ENCODE results near the gene FEV.

The FEV gene

DNA sequence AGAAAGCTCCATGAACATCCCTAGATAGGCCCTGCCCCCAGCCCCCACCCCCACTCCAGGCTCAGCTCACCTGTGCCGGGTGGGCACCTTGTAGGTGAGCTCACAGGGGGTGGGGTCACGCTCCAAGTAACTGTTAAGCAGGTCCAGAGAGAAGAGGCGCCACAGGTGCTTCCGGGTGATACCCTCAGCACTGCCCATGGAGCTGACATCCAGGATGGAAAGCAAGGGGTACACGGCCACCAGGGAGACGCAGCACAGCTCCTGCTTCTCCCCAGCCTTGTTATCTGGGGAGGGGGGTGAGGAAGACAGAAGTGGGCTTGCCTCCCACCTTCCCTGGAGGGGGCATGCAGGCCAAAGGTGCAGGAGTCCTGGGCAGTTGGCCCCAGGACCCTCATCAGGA is 34.5 kb upstream of the FEV start:
- TF ChIP-seq, protein P1, sequence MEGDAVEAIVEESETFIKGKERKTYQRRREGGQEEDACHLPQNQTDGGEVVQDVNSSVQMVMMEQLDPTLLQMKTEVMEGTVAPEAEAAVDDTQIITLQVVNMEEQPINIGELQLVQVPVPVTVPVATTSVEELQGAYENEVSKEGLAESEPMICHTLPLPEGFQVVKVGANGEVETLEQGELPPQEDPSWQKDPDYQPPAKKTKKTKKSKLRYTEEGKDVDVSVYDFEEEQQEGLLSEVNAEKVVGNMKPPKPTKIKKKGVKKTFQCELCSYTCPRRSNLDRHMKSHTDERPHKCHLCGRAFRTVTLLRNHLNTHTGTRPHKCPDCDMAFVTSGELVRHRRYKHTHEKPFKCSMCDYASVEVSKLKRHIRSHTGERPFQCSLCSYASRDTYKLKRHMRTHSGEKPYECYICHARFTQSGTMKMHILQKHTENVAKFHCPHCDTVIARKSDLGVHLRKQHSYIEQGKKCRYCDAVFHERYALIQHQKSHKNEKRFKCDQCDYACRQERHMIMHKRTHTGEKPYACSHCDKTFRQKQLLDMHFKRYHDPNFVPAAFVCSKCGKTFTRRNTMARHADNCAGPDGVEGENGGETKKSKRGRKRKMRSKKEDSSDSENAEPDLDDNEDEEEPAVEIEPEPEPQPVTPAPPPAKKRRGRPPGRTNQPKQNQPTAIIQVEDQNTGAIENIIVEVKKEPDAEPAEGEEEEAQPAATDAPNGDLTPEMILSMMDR (IDR thresholded peaks at IDR 0.05), result no peak
- Mint-ChIP-seq H3K4me1 (no peaks in the 10 kb centered on the region), H3K36me3 (ENCODE audit: low read depth) (no peaks in the 10 kb centered on the region), H3K9me3 (no peaks in the 10 kb centered on the region), H3K27ac (no peak overlapping the region), H3K4me3 (no peak overlapping the region), H3K27me3 (ENCODE audit: low read depth, poor library complexity) (peaks cover 62% of the 10 kb centered on the region)
- no peak for DNase-seq

DNA sequence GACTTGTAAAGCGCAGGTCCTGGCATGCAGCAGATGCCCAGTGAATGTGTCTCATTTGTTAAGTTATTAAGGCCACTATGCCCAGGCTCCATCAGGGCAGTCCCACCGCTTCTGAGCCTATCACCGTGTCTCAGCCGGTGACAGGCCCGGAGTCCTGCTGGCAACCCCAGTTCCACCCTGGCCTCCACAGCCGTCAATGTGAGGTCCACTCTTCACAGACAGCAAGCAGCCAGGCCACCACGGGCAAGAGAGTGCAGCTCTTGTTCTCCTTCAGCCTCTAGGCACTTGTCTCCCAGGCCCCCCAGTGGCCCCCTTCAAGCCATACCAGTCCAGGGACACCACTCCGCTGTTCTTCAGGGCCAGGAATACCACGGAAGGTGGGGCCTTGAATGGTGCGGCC is 33.7 kb upstream of the FEV start:
- DNase-seq, result no peak
- Mint-ChIP-seq H3K4me3 (no peak overlapping the region), H3K27me3 (ENCODE audit: low read depth, poor library complexity) (peaks cover 69% of the 10 kb centered on the region), H3K4me1 (no peaks in the 10 kb centered on the region), H3K27ac (no peak overlapping the region), H3K9me3 (no peaks in the 10 kb centered on the region), H3K36me3 (ENCODE audit: low read depth) (no peaks in the 10 kb centered on the region)
- TF ChIP-seq, protein P1 (IDR thresholded peaks at IDR 0.05), result no peak

DNA sequence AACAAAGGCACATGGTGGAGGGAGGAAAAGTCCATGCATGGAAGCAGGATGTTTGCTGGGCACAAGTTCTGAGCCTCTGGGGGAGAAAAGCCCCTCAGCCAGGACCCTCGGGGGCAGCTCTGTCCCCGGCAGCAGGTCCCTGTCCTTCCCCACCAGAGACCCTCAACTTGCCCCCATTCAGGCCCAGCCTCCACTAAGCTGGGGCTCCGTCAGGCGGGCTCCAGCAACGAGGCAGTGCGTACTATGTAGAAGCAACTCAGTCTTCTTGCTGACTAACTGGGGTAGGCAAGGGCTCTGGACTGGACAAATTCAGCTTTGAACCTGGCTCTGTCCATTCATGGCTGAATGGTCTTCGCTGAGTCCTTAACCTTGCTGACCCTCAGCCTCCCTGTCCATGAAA is 33.3 kb upstream of the FEV start:
- Mint-ChIP-seq H3K27ac (no peak overlapping the region), H3K4me1 (no peaks in the 10 kb centered on the region), H3K27me3 (ENCODE audit: low read depth, poor library complexity) (peaks cover 73% of the 10 kb centered on the region), H3K36me3 (ENCODE audit: low read depth) (no peaks in the 10 kb centered on the region), H3K9me3 (no peaks in the 10 kb centered on the region), H3K4me3 (no peak overlapping the region)
- TF ChIP-seq, protein P1 (IDR thresholded peaks at IDR 0.05), result no peak
- no peak for DNase-seq

DNA sequence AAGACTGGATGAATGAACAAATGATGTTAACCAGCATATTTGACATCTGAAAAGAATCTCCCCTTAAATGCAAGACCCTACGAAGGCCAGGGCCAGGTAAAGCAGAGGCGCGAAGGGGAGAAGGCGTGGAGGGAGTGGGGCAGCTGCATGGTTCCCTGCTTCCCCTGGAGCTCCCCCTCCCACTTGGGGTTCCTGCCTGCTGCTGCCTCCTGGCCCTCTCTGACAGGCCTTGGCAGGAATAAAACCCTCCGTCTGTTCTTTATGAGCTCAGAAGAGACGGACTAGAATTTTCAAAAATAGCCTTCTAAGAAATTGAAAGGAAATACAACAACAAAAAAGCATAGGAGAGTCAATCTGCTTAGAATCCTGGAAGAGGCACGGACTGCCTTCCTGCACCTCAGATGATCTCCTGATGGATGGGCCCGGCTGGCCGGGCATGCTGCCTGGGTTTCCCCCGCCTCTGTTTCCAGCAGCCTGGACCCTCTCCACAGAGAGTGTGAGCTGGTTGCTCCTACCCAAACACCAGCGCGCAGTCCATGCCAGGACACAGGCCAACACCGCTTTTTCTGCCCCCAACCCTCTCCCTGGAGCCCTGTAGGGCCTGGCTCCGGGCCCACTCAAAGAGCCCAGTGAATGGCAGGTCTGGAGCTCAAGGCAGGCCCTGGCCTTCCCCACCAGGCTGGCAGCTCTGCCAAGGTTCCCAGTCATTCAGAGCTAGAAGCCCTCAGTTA is 32.4 kb upstream of the FEV start:
- peaks cover 82% of the 10 kb centered on the region for H3K27me3 Mint-ChIP-seq (ENCODE audit: low read depth, poor library complexity)

DNA sequence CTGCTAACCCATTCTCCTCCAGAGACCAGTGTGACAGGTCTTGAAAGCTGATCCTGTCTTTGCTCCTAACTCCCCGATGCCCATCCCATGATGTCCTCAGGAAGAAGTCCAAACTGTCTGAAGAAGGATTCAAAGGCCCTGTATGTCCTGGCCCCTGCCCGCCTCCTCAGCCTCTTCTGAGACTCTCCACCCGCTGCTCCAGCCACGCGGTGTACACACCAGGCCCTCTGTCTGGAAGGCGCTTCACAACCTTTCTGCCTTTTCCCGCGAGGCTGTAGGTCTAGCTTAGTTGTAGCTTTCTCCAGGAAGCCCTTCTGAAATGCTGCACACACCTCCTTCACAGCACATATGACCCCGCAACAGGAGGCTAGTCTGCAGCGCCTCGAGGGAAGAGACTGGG is 31.7 kb upstream of the FEV start:
- no peak for DNase-seq
- no peak overlapping the region for H3K4me3 Mint-ChIP-seq
- H3K27ac Mint-ChIP-seq, result no peak overlapping the region
- no peaks in the 10 kb centered on the region for H3K36me3 Mint-ChIP-seq (ENCODE audit: low read depth)
- TF ChIP-seq, protein P1 (IDR thresholded peaks at IDR 0.05), result no peak
- no peaks in the 10 kb centered on the region for H3K9me3 Mint-ChIP-seq
- peaks cover 88% of the 10 kb centered on the region for H3K27me3 Mint-ChIP-seq (ENCODE audit: low read depth, poor library complexity)
- H3K4me1 Mint-ChIP-seq, result no peaks in the 10 kb centered on the region

More for the DNA sequence above, 32.4 kb upstream of the FEV start:
- no peaks in the 10 kb centered on the region for H3K36me3 Mint-ChIP-seq (ENCODE audit: low read depth)
- DNase-seq, result no peak
- H3K9me3 Mint-ChIP-seq, result no peaks in the 10 kb centered on the region
- no peak overlapping the region for H3K27ac Mint-ChIP-seq
- no peaks in the 10 kb centered on the region for H3K4me1 Mint-ChIP-seq
- TF ChIP-seq, protein P1 (IDR thresholded peaks at IDR 0.05), result no peak
- no peak overlapping the region for H3K4me3 Mint-ChIP-seq

DNA sequence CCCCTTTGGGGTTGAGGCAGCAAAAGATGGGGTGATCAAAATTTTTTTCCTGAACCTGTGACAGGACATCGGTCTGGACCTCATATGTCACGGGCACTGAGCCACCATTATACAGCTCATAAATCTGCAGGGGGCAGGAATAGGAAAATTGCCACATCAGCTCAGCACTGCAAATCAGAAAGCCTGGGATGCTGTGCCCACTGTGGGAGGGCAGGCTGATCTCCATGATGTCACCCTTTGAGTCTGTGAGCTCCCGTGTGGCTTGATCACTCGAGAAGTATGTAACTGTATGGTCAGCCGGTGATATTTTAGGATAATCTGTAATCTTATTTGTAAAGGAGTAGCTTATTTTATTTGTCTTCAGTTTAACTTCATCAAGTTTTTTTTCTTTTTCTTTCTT is 25.9 kb upstream of the FEV start:
- TF ChIP-seq, protein P1 (IDR thresholded peaks at IDR 0.05), result no peak
- no peak overlapping the region for H3K4me3 Mint-ChIP-seq
- H3K9me3 Mint-ChIP-seq, result no peaks in the 10 kb centered on the region
- peaks cover 95% of the 10 kb centered on the region for H3K27me3 Mint-ChIP-seq (ENCODE audit: low read depth, poor library complexity)
- H3K4me1 Mint-ChIP-seq, result no peaks in the 10 kb centered on the region
- DNase-seq, result no peak
- H3K27ac Mint-ChIP-seq, result no peak overlapping the region
- no peaks in the 10 kb centered on the region for H3K36me3 Mint-ChIP-seq (ENCODE audit: low read depth)

Data from nephron progenitor cell (in vitro differentiated cells).